A673 (cell line): Measurements from ENCODE around the gene TTC36. TPM values are rescaled to one million over a fixed set of nuclear protein-coding genes. Genes with fewer than 3 reads are reported as not detected.

Source experiments
- BruUV-seq: library from RNA; stranded (reverse); fragments of 400-500 nt; replicated peaks from 2 replicates; lab custom pipeline; 2021; lab: Mats Ljungman, UMichigan
- CTCF ChIA-PET: fragments of 300-600 bp; sonication (Branson Sonifier 250); formaldehyde crosslinking; loops from one replicate; lab custom pipeline; 2022; ENCODE audit warnings: antibody characterized with exemption; lab: Charles Lee
- POLR2A ChIA-PET: fragments of 300-600 bp; sonication (Branson Sonifier 250); formaldehyde crosslinking; loops from one replicate; lab custom pipeline; 2022; ENCODE audit warnings: antibody characterized with exemption; ENCODE audit not compliant: low non-redundant PET; lab: Charles Lee
- DNase-seq: peaks from one replicate; pipeline ENCODE4 v3.0.0-alpha.2; 2015; ENCODE audit warnings: low spot score
- H3K27ac ChIP-seq: fragments of 200-600 bp; sonication (generic); 2 replicates; pipeline ENCODE4 v1.5.1; 2016; ENCODE audit warnings: mixed run types, low read depth, mild to moderate bottlenecking, mixed read lengths, antibody characterized with exemption, low read length; ENCODE audit not compliant: poor library complexity, severe bottlenecking
- H3K27me3 ChIP-seq: fragments of 200-600 bp; sonication (generic); replicated peaks from 2 replicates; pipeline ENCODE4 v1.6.1; 2017; ENCODE audit warnings: mixed run types, low read depth, mild to moderate bottlenecking, mixed read lengths, antibody characterized with exemption, low read length; ENCODE audit not compliant: insufficient read depth, poor library complexity
- H3K36me3 ChIP-seq: fragments of 200-600 bp; sonication (generic); 2 replicates; pipeline ENCODE4 v1.6.1; 2016; ENCODE audit warnings: mixed run types, mild to moderate bottlenecking, mixed read lengths, antibody characterized with exemption, low read length; ENCODE audit not compliant: insufficient read depth, poor library complexity, severe bottlenecking
- H3K4me1 ChIP-seq: fragments of 200-600 bp; sonication (generic); 2 replicates; pipeline ENCODE4 v1.6.1; 2017; ENCODE audit warnings: mixed run types, mild to moderate bottlenecking, mixed read lengths, antibody characterized with exemption, low read length; ENCODE audit not compliant: insufficient read depth, poor library complexity, severe bottlenecking
- H3K4me3 ChIP-seq: fragments of 200-600 bp; sonication (generic); 2 replicates; pipeline ENCODE4 v1.5.1; 2016; ENCODE audit warnings: low read depth, mixed run types, mild to moderate bottlenecking, mixed read lengths, low read length; ENCODE audit not compliant: poor library complexity, severe bottlenecking
- H3K9me3 ChIP-seq: fragments of 200-600 bp; sonication (generic); 2 replicates; pipeline ENCODE4 v1.6.1; 2016; ENCODE audit warnings: mixed run types, low read depth, mild to moderate bottlenecking, mixed read lengths, antibody characterized with exemption, low read length; ENCODE audit not compliant: poor library complexity, severe bottlenecking
- EZH2 ChIP-seq: fragments of 200-600 bp; sonication (generic); IDR thresholded peaks from 2 replicates; pipeline ENCODE4 v1.6.1; 2017; ENCODE audit warnings: borderline replicate concordance, low read depth, mild to moderate bottlenecking, mixed read lengths, antibody characterized with exemption, low read length; ENCODE audit not compliant: poor library complexity, severe bottlenecking
- intact Hi-C: fragments of 100-400 bp; cut with micrococcal nuclease; formaldehyde crosslinking; loops from one replicate; pipeline ENCODE4 v1.10.0; 2022; ENCODE audit not compliant: unreplicated experiment
- total RNA-seq: library from RNA; stranded (reverse); gene quantifications from 2 replicates; pipeline ENCODE4 v1.2.3, GENCODE V29; 2021
- TF ChIP-seq, protein P1 (sequence below): fragments of 300-800, 200-600 bp; sonication (generic); conservative IDR thresholded peaks from 2 replicates; pipeline ENCODE4 v1.5.1; 2017; ENCODE audit warnings: low read depth, mild to moderate bottlenecking, antibody characterized with exemption, low read length, moderate library complexity, mixed read lengths

Gene TTC36
- total RNA-seq, 1 experiment from 2014 or later, result 0.39 TPM

GRCh38 chr11:118544647-118545010 lies 17.4 kb downstream of the TTC36 start:
- intact Hi-C loops, result no loop called here
- Histone ChIP-seq H3K4me3 (no peak overlapping the region), H3K27ac (no peak overlapping the region), H3K36me3 (no peaks in the 10 kb centered on the region), H3K9me3 (no peaks in the 10 kb centered on the region), H3K27me3 (no peaks in the 10 kb centered on the region), H3K4me1 (no peaks in the 10 kb centered on the region)
- ChIA-PET POLR2A (interaction anchor here (0.9 kb wide), 1 partner anchor 9 kb away, joined by 3 read pairs; no protein-coding TSS in a partner anchor), CTCF (no interaction called here)
- no peak for TF ChIP-seq EZH2
- TF ChIP-seq, protein P1, sequence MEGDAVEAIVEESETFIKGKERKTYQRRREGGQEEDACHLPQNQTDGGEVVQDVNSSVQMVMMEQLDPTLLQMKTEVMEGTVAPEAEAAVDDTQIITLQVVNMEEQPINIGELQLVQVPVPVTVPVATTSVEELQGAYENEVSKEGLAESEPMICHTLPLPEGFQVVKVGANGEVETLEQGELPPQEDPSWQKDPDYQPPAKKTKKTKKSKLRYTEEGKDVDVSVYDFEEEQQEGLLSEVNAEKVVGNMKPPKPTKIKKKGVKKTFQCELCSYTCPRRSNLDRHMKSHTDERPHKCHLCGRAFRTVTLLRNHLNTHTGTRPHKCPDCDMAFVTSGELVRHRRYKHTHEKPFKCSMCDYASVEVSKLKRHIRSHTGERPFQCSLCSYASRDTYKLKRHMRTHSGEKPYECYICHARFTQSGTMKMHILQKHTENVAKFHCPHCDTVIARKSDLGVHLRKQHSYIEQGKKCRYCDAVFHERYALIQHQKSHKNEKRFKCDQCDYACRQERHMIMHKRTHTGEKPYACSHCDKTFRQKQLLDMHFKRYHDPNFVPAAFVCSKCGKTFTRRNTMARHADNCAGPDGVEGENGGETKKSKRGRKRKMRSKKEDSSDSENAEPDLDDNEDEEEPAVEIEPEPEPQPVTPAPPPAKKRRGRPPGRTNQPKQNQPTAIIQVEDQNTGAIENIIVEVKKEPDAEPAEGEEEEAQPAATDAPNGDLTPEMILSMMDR, result no peak
- no TSS peak for BruUV-seq
- no peak for DNase-seq

DNA sequence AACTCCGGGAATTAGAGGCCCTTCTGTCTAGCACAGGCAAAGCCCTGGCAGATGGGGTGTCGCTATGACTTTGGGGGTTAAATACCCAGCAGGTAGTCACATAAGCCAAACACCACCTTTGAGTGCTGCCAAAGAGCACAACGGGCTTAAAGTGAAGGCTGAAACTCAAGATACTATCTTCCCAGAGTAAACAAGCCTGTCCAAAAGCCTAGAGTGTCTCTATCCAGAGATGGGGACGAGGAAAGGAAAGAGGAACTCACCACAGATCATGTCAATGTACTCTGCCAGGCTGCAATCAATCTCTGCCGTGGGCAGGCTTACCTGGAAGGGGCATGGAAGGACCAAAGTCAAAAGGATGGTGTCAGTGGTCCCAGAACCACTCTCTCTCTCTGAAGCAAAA lies 18.3 kb downstream of the TTC36 start:
- CTCF ChIA-PET, result no interaction called here
- TF ChIP-seq, protein P1, result no peak
- no peak for TF ChIP-seq EZH2
- Histone ChIP-seq H3K4me3 (no peak overlapping the region), H3K36me3 (peaks cover 3% of the 10 kb centered on the region), H3K9me3 (no peaks in the 10 kb centered on the region), H3K27me3 (no peaks in the 10 kb centered on the region), H3K4me1 (no peaks in the 10 kb centered on the region), H3K27ac (no peak overlapping the region)
- no TSS peak for BruUV-seq
- intact Hi-C loops, result no loop called here
- POLR2A ChIA-PET, result no interaction called here
- no peak for DNase-seq

DNA sequence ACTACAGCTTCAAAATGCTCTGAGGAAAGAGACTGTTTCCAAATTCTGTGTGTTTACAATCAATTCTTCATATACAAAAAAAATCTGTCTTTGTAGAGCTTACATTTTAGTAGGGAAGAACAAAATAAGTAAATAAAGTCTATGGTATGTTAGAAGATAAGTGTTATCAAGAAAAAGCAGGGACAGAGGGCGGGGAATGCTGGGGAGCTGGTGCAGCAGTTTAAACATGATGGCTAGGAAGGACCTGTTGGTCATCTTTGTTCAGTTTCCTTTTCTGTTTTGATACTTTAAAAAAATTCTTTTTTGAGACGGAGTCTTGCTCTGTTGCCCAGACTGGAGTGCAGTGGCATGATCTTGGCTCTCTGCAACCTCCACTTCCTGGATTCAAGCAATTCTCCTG lies 19.9 kb downstream of the TTC36 start:
- TF ChIP-seq EZH2, result no peak
- TF ChIP-seq, protein P1, result no peak
- Histone ChIP-seq H3K4me3 (no peak overlapping the region), H3K4me1 (no peaks in the 10 kb centered on the region), H3K27ac (no peak overlapping the region), H3K9me3 (no peaks in the 10 kb centered on the region), H3K27me3 (no peaks in the 10 kb centered on the region), H3K36me3 (peaks cover 12% of the 10 kb centered on the region)
- ChIA-PET POLR2A (interaction anchor here (0.6 kb wide), 1 partner anchor 23 kb away, joined by 4 read pairs; no protein-coding TSS in a partner anchor), CTCF (interaction anchor here (0.6 kb wide), 1 partner anchor 48 kb away, joined by 5 read pairs; no protein-coding TSS in a partner anchor)
- intact Hi-C loops, result no loop called here
- no TSS peak for BruUV-seq
- no peak for DNase-seq
